Left colon (tissue), 2 donors: ENCODE results near the gene GABRD. TPM values are rescaled to one million over a fixed set of nuclear protein-coding genes. Genes with fewer than 3 reads are reported as not detected.

Experiments used
- ATAC-seq: fragments of 200-7000 bp; cut with Tn5 transposase; one replicate; pipeline ENCODE4 v1.9.1; 2020; ENCODE audit warnings: mild to moderate bottlenecking, moderate library complexity
- DNase-seq, 2 donors: peaks; one replicate each; pipeline ENCODE4 v3.0.0-alpha.2; 2020
- intact Hi-C, 2 donors: fragments of 100-400 bp; cut with DNase I in 1 of 2; cut with micrococcal nuclease in 1 of 2; formaldehyde crosslinking; loops; one replicate each; pipeline versions ENCODE4 v1.11.2 to v1.14.0; 2022; cut with DNase I, micrococcal nuclease
- total RNA-seq, 2 donors: library from RNA; stranded (reverse); fragmentation: NEBNext Ultra II Directional; extraction: Animal tissue kit (Norgen Biotek cat#: 25700); gene quantifications; one replicate each; pipeline ENCODE4 v1.2.1, GENCODE V29; 2021
- donor health status: DM: no; HTN: no; CAD: no.
- donor health status: DM: yes; HTN: yes; CAD: no.

Gene GABRD
- total RNA-seq, 2 donors from 2014 or later: not detected

DNA sequence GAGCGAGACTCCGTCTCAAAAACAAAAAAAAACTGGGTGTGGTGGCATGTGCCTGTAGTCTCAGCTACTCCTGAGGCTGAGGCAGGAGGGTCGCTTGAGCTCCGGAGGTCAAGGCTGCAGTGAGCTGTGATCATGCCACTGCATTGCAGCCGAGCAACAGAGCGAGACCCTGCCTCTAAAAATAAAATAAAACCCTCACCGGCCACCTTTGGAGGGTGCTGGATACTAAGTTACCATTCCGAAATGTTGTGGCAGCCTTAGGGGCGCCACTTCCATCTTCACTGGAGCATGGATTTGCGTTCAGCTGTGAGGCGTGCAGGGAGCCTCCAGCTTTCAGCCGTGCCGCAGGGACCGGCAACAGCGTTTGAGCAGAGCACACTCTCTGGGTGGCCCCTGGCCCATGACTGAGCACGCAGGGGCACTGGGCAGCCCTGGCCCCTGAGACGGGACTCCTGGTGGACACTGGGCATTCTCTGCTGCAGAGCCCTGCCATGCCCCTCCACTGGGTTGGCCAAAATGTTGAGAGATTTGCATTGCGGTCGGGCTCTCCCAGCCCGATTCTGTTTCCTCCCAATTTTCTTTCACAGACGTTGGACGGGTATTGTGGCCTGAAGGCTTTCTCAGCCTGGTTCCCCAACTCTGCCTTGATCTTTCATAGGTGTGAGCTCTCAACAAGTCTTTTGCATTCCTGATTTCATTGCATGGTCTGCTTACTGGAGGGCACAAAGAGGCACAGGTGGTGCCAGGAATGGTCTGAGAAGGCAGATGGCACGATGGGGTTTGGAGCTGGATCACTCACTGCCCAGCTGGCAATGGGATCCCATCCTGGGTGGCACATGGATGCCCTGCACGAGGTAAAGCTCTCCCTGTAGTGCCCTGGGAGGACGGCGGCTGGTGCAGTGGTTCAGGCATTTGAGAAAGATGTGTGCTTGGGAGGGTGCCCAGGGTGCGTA, 9.8 kb upstream of the GABRD start:
- intact Hi-C loops: no loop called here

DNA sequence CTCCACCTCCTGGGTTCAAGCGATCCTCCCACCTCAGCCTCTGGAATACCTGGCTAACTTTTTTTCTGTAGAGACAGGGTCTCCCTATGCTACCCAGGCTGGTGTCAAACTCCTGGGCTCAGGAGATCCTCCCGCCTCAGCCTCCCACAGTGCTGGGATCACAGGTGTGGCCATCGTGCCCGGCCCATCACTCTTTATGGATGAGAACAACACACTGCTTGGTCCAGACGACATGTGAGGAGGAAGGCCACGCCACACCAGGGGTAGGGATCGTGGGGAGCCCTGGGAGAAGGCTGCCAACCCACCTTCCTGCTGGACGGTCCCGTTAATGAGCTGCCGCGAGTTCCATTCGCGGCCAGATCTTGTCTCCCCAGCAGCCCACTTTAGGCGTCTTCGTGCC, 5.0 kb upstream of the GABRD start:
- intact Hi-C loops: no loop called here
- no peak for ATAC-seq
- no peak for DNase-seq

More for the DNA sequence above, 9.8 kb upstream of the GABRD start:
- ATAC-seq (no peak), DNase-seq (no peak)

- no peak for DNase-seq
- intact Hi-C loops: no loop called here
- no peak for ATAC-seq
Observed at GRCh38 chr1:2014741-2015735, 4.1 kb upstream of the GABRD start.

DNA sequence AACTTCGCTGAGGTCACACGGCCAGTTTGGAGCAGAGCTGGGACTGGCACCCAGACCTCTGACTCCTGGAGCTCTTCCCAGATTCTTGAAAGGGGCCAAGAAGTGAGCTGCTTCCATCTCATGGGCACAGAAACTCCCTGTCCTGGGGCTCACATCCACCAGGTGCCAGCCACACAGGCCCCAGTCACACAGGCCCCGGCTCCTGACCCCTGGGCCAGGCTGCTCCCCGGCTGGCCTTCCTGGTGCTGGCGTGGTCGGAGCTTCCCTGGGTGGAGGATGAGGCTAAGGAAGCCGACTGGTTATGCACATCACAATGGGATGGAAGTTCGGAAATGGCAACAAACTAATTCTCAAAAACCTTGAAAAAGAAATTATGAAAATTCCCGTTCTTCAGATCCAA, 3.0 kb upstream of the GABRD start:
- intact Hi-C loops: no loop called here
- DNase-seq: no peak
- ATAC-seq: no peak

DNA sequence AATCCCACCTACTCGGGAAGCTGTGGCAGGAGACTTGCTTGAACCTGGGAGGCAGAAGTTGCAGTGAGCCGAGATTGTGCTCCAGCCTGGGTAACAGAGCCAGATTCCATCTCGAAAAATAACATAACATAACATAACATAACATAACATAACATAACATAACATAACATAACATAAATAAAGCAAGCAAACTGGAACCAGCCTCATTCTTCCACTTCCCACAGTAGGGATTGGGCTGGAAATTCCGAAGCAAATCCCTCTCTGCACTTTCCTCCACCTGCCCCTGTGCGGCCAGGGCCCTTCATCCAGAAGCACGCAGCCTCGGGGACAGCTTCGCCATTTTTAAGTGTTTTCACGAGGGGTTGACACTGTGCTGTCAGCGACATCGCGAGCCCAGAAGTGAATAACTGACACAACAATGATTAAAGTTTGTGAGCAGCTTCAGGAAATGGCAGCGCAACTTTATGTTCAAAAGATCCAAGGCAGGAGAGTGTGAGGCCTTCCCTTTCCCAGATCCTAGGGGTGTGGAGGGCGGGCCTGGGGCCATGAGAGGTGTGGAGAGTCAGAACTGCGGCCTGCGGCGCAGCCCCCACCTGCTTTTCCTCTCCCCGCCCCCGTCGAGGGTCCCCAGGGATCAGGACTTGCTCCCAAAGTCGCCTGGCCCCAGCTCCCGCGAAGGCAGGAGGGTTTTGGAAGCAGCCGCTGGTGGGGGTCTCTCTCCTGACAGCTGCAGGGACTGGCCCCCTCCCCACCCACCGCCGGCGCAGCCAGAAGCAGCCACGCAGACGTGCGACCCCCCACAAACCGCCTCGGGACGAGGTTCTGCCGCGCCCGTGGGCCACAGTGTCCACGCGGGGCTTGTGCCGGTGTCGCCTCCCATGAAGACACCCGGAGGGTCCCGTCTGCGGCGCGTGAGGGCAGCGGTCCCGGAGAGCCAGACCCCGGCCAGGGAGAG, 651 bp upstream of the GABRD start:
- intact Hi-C loops: no loop called here
- DNase-seq (no peak), ATAC-seq (no peak)

- intact Hi-C loops: no loop called here
- no peak for DNase-seq
- peak; percentile 28 for ATAC-seq
Observed at GRCh38 chr1:2019571-2020309, 595 bp downstream of the GABRD start.

GRCh38 chr1:2020310-2020655, 1.1 kb downstream of the GABRD start:
- ATAC-seq (no peak), DNase-seq (no peak)
- intact Hi-C loops: no loop called here

DNA sequence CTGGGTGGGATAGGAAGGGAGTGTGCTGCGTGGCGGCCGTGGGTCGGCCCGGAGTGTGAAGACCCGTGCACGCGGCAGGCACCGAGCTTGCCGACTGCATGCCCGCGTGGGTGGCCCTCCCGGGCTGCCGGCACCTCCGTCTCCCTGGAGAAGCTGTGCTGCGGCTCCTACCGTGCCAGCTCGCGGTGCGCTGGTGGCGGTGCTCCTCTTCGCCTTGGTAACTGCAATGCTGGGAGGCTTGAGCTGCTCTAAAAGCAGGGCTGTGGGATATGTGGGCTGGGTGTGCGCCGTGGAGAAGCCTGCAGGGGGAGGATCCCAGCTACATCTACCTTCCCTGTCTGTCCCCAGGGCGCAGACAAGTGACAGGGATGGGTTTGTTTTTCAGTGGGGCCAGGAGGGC, 2.4 kb downstream of the GABRD start:
- intact Hi-C loops: no loop called here
- no peak for ATAC-seq
- DNase-seq: no peak

DNA sequence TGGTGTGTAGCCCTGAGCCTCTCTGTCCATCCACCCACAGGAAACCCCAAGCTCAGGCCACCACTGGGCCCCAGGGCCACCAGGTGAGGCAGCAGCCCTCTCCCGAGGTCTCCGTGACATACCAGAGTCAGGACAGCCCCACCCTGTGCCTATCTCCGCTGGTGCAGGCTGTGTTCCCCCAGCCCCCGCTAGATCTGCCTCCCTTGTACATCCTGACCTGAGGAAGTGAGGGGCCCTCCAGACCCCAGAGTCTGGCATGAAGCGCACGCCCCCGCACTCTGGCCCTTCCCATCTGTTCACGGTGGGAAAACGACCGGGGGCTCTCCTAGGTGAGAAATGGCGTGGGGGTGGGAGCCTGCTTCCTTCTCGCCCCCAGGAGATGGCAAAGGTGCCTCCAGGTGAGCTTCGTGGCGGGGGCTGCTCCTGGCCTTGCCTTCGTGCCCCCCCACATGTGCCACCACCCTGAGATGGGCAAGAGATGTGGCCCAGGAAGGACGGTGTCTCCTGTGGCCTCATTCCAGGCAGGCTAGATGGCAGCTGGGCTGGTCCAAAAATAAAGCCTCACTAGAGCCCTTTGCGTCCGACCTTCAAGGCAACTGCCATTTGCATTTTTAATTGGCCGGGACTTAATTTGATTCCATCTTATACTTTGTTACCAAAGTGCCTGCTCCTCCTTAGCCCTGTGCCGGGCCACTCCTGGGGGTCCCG, 3.1 kb downstream of the GABRD start:
- no peak for ATAC-seq
- intact Hi-C loops: no loop called here
- no peak for DNase-seq

DNA sequence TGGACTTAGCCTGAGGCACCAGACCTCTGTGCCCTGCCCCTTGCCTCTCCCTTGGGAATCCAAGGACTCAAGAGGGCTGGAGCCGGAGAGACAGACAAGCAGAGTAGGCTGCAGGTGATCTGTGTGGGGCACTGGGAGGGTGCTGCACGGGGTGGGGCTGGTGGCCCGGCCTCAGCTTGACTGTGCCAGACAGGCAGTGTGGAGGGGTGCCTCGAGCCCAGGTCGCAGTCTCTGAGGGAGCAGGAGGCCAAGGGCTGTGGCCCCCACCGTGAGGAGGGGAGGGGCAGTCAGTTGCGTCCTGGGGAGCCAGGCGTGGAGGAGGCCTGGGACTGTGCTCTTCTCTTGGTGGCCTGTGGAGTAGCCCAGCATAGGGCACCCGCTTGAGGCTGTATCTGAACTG, 4.0 kb downstream of the GABRD start:
- intact Hi-C loops: no loop called here
- ATAC-seq: peak; percentile 69
- no peak for DNase-seq

DNA sequence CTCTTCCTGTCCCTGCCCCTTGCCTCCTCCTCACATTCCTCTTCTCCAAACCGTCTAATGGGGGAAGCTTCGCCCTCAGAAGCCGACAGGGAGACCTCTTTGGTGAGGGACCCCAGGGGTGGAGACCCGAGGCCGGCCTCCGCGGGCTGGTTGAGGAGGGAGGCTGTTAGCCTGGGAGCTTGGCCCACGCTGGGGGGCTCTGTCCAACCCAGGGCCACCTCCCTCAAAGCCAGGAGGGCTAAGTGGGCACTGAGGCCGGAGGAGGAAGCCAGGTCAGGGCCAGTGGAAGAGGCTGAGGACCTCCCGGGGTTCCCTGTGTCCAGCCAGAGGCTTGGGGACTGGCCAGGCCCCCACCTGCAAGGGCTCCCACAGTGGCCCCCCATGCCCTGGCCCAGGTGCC, 5.3 kb downstream of the GABRD start:
- no peak for DNase-seq
- intact Hi-C loops: no loop called here
- no peak for ATAC-seq

GRCh38 chr1:2024887-2025286, 5.7 kb downstream of the GABRD start:
- DNase-seq (no peak), ATAC-seq (no peak)
- intact Hi-C loops: no loop called here

DNA sequence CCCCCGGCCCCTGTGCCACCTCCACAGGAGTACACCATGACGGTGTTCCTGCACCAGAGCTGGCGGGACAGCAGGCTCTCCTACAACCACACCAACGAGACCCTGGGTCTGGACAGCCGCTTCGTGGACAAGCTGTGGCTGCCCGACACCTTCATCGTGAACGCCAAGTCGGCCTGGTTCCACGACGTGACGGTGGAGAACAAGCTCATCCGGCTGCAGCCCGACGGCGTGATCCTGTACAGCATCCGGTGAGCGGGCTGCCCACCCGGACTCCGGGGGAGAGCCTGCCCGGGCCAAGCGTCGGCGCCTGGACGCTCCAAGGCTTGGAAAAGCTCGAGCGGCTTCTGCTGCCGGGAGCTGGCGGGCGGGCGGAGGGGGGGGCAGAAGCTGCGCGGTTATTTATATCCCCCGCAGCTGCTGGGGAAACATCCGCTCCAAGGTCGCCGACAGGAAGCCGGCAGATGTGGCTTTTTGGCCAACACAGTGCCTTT, 6.4 kb downstream of the GABRD start:
- intact Hi-C loops: no loop called here

GRCh38 chr1:2027961-2028583, 8.9 kb downstream of the GABRD start:
- intact Hi-C loops: no loop called here
- ATAC-seq (no peak), DNase-seq (no peak)

More for the DNA sequence above, 6.4 kb downstream of the GABRD start:
- DNase-seq (no peak), ATAC-seq (no peak)

- intact Hi-C loops: no loop called here
- no peak for ATAC-seq
Observed at GRCh38 chr1:2028870-2029560, 9.9 kb downstream of the GABRD start.

GRCh38 chr1:2029561-2029960, 10.4 kb downstream of the GABRD start:
- intact Hi-C loops: no loop called here
- ATAC-seq: no peak
- DNase-seq: no peak

More at GRCh38 chr1:2028870-2029560, 9.9 kb downstream of the GABRD start:
- no peak for DNase-seq
